Effector memory CD4-positive, alpha-beta T cell (primary cell): ENCODE data around the gene KNL1.
A peak's percentile ranks its signal among the peaks of the same experiment; 100 is the strongest.

Experiments used
- DNase-seq, 3 donors: peaks; one replicate each; pipeline ENCODE4 v3.0.0-alpha.2; 2020
- H3K27ac ChIP-seq: 2 replicates; pipeline ENCODE4 v1.7.0; 2013; ENCODE audit warnings: mild to moderate bottlenecking, low read length, moderate library complexity; ENCODE audit not compliant: insufficient read depth, poor library complexity, severe bottlenecking
- H3K27me3 ChIP-seq: replicated peaks from 2 replicates; pipeline ENCODE4 v1.7.0; 2013; ENCODE audit warnings: mild to moderate bottlenecking, low read length; ENCODE audit not compliant: insufficient read depth, control insufficient read depth, poor library complexity, severe bottlenecking
- H3K36me3 ChIP-seq: 2 replicates; pipeline ENCODE4 v1.7.0; 2013; ENCODE audit warnings: mild to moderate bottlenecking, low read length, moderate library complexity; ENCODE audit not compliant: control insufficient read depth, insufficient read depth
- H3K4me1 ChIP-seq: 2 replicates; pipeline ENCODE4 v1.7.0; 2013; ENCODE audit warnings: low read length, mild to moderate bottlenecking; ENCODE audit not compliant: control insufficient read depth, insufficient read depth, poor library complexity, severe bottlenecking
- H3K4me3 ChIP-seq: 2 replicates; pipeline ENCODE4 v1.7.0; 2013; ENCODE audit warnings: low read length, low read depth, mild to moderate bottlenecking; ENCODE audit not compliant: insufficient read depth, poor library complexity, severe bottlenecking
- H3K9me3 ChIP-seq: 2 replicates; pipeline ENCODE4 v1.7.0; 2013; ENCODE audit warnings: mild to moderate bottlenecking, low read length, moderate library complexity; ENCODE audit not compliant: control insufficient read depth

KNL1 gene

GRCh38 chr15:40691737-40692136 is 97.7 kb downstream of the KNL1 start:
- DNase-seq = no peak
- H3K4me1 ChIP-seq = peaks cover 7% of the 10 kb centered on the region
- H3K36me3 ChIP-seq = no peaks in the 10 kb centered on the region
- H3K27me3 ChIP-seq = no peaks in the 10 kb centered on the region
- H3K9me3 ChIP-seq = no peaks in the 10 kb centered on the region
- H3K27ac ChIP-seq = no peak overlapping the region
- H3K4me3 ChIP-seq = no peak overlapping the region

- Histone ChIP-seq H3K4me3 (peak overlapping the region; percentile 89), H3K27me3 (no peaks in the 10 kb centered on the region)
- DNase-seq = no peak
Observed at GRCh38 chr15:40693904-40694687, 100.0 kb downstream of the KNL1 start.

GRCh38 chr15:40694688-40695468 is 100.8 kb downstream of the KNL1 start, which contains the start of gene RAD51:
TSS of gene RAD51 (plus strand) at chr15:40695174. CDS start at chr15:40698759, 3,585 bp downstream.
- DNase-seq = peak; percentile 76 to 87 (median 85)
- no peaks in the 10 kb centered on the region for H3K36me3 ChIP-seq
- peak within 1 kb of the TSS; percentile 94 for H3K27ac ChIP-seq
- no peaks in the 10 kb centered on the region for H3K9me3 ChIP-seq
- peak within 1 kb of the TSS; percentile 89 for H3K4me3 ChIP-seq
- H3K27me3 ChIP-seq = no peaks in the 10 kb centered on the region
- H3K4me1 ChIP-seq = peaks cover 7% of the 10 kb centered on the region

More at GRCh38 chr15:40693904-40694687, 100.0 kb downstream of the KNL1 start:
- H3K4me1 ChIP-seq = peaks cover 7% of the 10 kb centered on the region
- no peaks in the 10 kb centered on the region for H3K9me3 ChIP-seq
- H3K27ac ChIP-seq = peak overlapping the region; percentile 94
- no peaks in the 10 kb centered on the region for H3K36me3 ChIP-seq

GRCh38 chr15:40695469-40695890 is 101.4 kb downstream of the KNL1 start:
- Histone ChIP-seq H3K4me3 (peak overlapping the region; percentile 89), H3K27ac (peak overlapping the region; percentile 94), H3K4me1 (peaks cover 7% of the 10 kb centered on the region), H3K9me3 (no peaks in the 10 kb centered on the region), H3K27me3 (no peaks in the 10 kb centered on the region), H3K36me3 (no peaks in the 10 kb centered on the region)
- DNase-seq = no peak

- peaks cover 7% of the 10 kb centered on the region for H3K4me1 ChIP-seq
- H3K4me3 ChIP-seq = no peak overlapping the region
- no peaks in the 10 kb centered on the region for H3K36me3 ChIP-seq
- H3K27ac ChIP-seq = no peak overlapping the region
- no peaks in the 10 kb centered on the region for H3K27me3 ChIP-seq
- H3K9me3 ChIP-seq = no peaks in the 10 kb centered on the region
- DNase-seq = no peak
Observed at GRCh38 chr15:40696228-40696627, 102.2 kb downstream of the KNL1 start.

GRCh38 chr15:40697916-40698315 is 103.9 kb downstream of the KNL1 start:
- no peaks in the 10 kb centered on the region for H3K36me3 ChIP-seq
- H3K4me3 ChIP-seq = no peak overlapping the region
- peaks cover 7% of the 10 kb centered on the region for H3K4me1 ChIP-seq
- H3K27ac ChIP-seq = no peak overlapping the region
- no peaks in the 10 kb centered on the region for H3K9me3 ChIP-seq
- H3K27me3 ChIP-seq = no peaks in the 10 kb centered on the region
- no peak for DNase-seq

- Histone ChIP-seq H3K27me3 (no peaks in the 10 kb centered on the region), H3K27ac (no peak overlapping the region), H3K4me3 (no peak overlapping the region), H3K9me3 (no peaks in the 10 kb centered on the region), H3K36me3 (no peaks in the 10 kb centered on the region), H3K4me1 (no peaks in the 10 kb centered on the region)
- no peak for DNase-seq
Observed at GRCh38 chr15:40702077-40702476, 108.0 kb downstream of the KNL1 start.

- Histone ChIP-seq H3K27me3 (no peaks in the 10 kb centered on the region), H3K4me3 (no peak overlapping the region), H3K27ac (no peak overlapping the region), H3K9me3 (no peaks in the 10 kb centered on the region), H3K4me1 (no peaks in the 10 kb centered on the region), H3K36me3 (no peaks in the 10 kb centered on the region)
- no peak for DNase-seq
Observed at GRCh38 chr15:40706121-40706520, 112.1 kb downstream of the KNL1 start.
